Activated T-helper 2 cell treated with anti-CD3 and anti-CD28 coated beads, Interferon-gamma antibody, Interleukin-2, Interleukin-4, amounts not matched to agents 10 μg/mL and 5 μg/mL and 100 μg/mL, durations not matched to agents 14 hours and 24 hours and 36 hours (primary cell): ENCODE results near the gene DYNC1LI1. TPM values are rescaled to one million over a fixed set of nuclear protein-coding genes. Genes with fewer than 3 reads are reported as not detected.

Experiments used
- DNase-seq: peaks from one replicate; pipeline ENCODE4 v3.0.0; 2021; ENCODE audit warnings: low spot score
- H3K27ac Mint-ChIP-seq: one replicate; pipeline ENCODE4 v1.8.0; 2021; ENCODE audit warnings: mixed read lengths
- H3K27me3 Mint-ChIP-seq: one replicate; pipeline ENCODE4 v1.8.0; 2021; ENCODE audit warnings: low read depth, mixed read lengths
- H3K36me3 Mint-ChIP-seq: one replicate; pipeline ENCODE4 v1.8.0; 2021; ENCODE audit warnings: low read depth, mixed read lengths
- H3K4me1 Mint-ChIP-seq: one replicate; pipeline ENCODE4 v1.8.0; 2021; ENCODE audit warnings: low read depth, mixed read lengths
- H3K4me3 Mint-ChIP-seq: one replicate; pipeline ENCODE4 v1.8.0; 2021; ENCODE audit warnings: low read depth, mild to moderate bottlenecking, moderate library complexity, mixed read lengths
- H3K9me3 Mint-ChIP-seq: one replicate; pipeline ENCODE4 v1.8.0; 2021; ENCODE audit warnings: mixed read lengths
- intact Hi-C: fragments of 100-400 bp; cut with micrococcal nuclease; formaldehyde crosslinking; loops from one replicate; pipeline ENCODE4 v1.15.1; 2023
- total RNA-seq: library from RNA; stranded (reverse); gene quantifications from 2 replicates; pipeline ENCODE4 v1.2.3, GENCODE V29; 2022

DYNC1LI1 gene
- 38.2 and 40.6 TPM in 2 replicates for total RNA-seq

GRCh38 chr3:32570421-32571191 lies at the start of gene DYNC1LI1:
DYNC1LI1 (minus strand) TSS chr3:32570858; CDS start chr3:32570770, 88 bp downstream.
- Mint-ChIP-seq H3K4me1 (peaks cover 20% of the 10 kb centered on the region), H3K4me3 (peak within 1 kb of the TSS; percentile 88), H3K36me3 (peaks cover 16% of the 10 kb centered on the region), H3K27ac (peak within 1 kb of the TSS; percentile 91), H3K9me3 (no peaks in the 10 kb centered on the region), H3K27me3 (no peaks in the 10 kb centered on the region)
- intact Hi-C loops = loop anchor here (1.0 to 10.0 kb wide), 4 partner anchors 68 to 874 kb away; partner anchors contain the start of genes CMTM6, CNOT10 and UBP1
- DNase-seq = peak; percentile 90

GRCh38 chr3:32619395-32619794 lies 48.7 kb upstream of the DYNC1LI1 start:
- intact Hi-C loops = no loop called here
- Mint-ChIP-seq H3K36me3 (no peaks in the 10 kb centered on the region), H3K4me3 (no peak overlapping the region), H3K4me1 (no peaks in the 10 kb centered on the region), H3K27me3 (peaks cover 9% of the 10 kb centered on the region), H3K27ac (no peak overlapping the region), H3K9me3 (no peaks in the 10 kb centered on the region)
- no peak for DNase-seq

- Mint-ChIP-seq H3K4me1 (no peaks in the 10 kb centered on the region), H3K36me3 (no peaks in the 10 kb centered on the region), H3K4me3 (no peak overlapping the region), H3K27me3 (peaks cover 10% of the 10 kb centered on the region), H3K9me3 (no peaks in the 10 kb centered on the region), H3K27ac (no peak overlapping the region)
- DNase-seq = no peak
- intact Hi-C loops = no loop called here
Observed at GRCh38 chr3:32616267-32616962, 45.8 kb upstream of the DYNC1LI1 start.

- DNase-seq = no peak
- intact Hi-C loops = no loop called here
- Mint-ChIP-seq H3K27me3 (peaks cover 13% of the 10 kb centered on the region), H3K4me1 (no peaks in the 10 kb centered on the region), H3K36me3 (no peaks in the 10 kb centered on the region), H3K27ac (no peak overlapping the region), H3K9me3 (no peaks in the 10 kb centered on the region), H3K4me3 (no peak overlapping the region)
Observed at GRCh38 chr3:32614956-32615355, 44.3 kb upstream of the DYNC1LI1 start.

GRCh38 chr3:32613183-32613582 lies 42.5 kb upstream of the DYNC1LI1 start:
- Mint-ChIP-seq H3K27ac (no peak overlapping the region), H3K36me3 (no peaks in the 10 kb centered on the region), H3K4me3 (no peak overlapping the region), H3K4me1 (no peaks in the 10 kb centered on the region), H3K9me3 (no peaks in the 10 kb centered on the region), H3K27me3 (peaks cover 9% of the 10 kb centered on the region)
- intact Hi-C loops = no loop called here
- DNase-seq = no peak

GRCh38 chr3:32612547-32612946 lies 41.9 kb upstream of the DYNC1LI1 start:
- H3K9me3 Mint-ChIP-seq = no peaks in the 10 kb centered on the region
- no peak overlapping the region for H3K27ac Mint-ChIP-seq
- no peaks in the 10 kb centered on the region for H3K36me3 Mint-ChIP-seq
- intact Hi-C loops = no loop called here
- H3K4me3 Mint-ChIP-seq = no peak overlapping the region
- DNase-seq = no peak
- H3K27me3 Mint-ChIP-seq = peaks cover 9% of the 10 kb centered on the region
- no peaks in the 10 kb centered on the region for H3K4me1 Mint-ChIP-seq

GRCh38 chr3:32607522-32607921 lies 36.9 kb upstream of the DYNC1LI1 start:
- intact Hi-C loops = no loop called here
- Mint-ChIP-seq H3K9me3 (no peaks in the 10 kb centered on the region), H3K27ac (no peak overlapping the region), H3K36me3 (no peaks in the 10 kb centered on the region), H3K27me3 (peaks cover 11% of the 10 kb centered on the region), H3K4me1 (no peaks in the 10 kb centered on the region), H3K4me3 (no peak overlapping the region)
- no peak for DNase-seq

- DNase-seq = no peak
- H3K27me3 Mint-ChIP-seq = peaks cover 8% of the 10 kb centered on the region
- H3K4me1 Mint-ChIP-seq = no peaks in the 10 kb centered on the region
- intact Hi-C loops = no loop called here
- no peaks in the 10 kb centered on the region for H3K36me3 Mint-ChIP-seq
- H3K4me3 Mint-ChIP-seq = no peak overlapping the region
- H3K27ac Mint-ChIP-seq = no peak overlapping the region
- no peaks in the 10 kb centered on the region for H3K9me3 Mint-ChIP-seq
Observed at GRCh38 chr3:32606960-32607359, 36.3 kb upstream of the DYNC1LI1 start.

GRCh38 chr3:32606277-32606676 lies 35.6 kb upstream of the DYNC1LI1 start:
- H3K36me3 Mint-ChIP-seq = no peaks in the 10 kb centered on the region
- intact Hi-C loops = no loop called here
- DNase-seq = no peak

GRCh38 chr3:32603064-32603463 lies 32.4 kb upstream of the DYNC1LI1 start:
- no peaks in the 10 kb centered on the region for H3K4me1 Mint-ChIP-seq
- no peaks in the 10 kb centered on the region for H3K9me3 Mint-ChIP-seq
- DNase-seq = no peak
- no peak overlapping the region for H3K27ac Mint-ChIP-seq
- intact Hi-C loops = no loop called here
- H3K4me3 Mint-ChIP-seq = no peak overlapping the region
- H3K27me3 Mint-ChIP-seq = peaks cover 11% of the 10 kb centered on the region
- no peaks in the 10 kb centered on the region for H3K36me3 Mint-ChIP-seq

More at GRCh38 chr3:32606277-32606676, 35.6 kb upstream of the DYNC1LI1 start:
- no peaks in the 10 kb centered on the region for H3K9me3 Mint-ChIP-seq
- peaks cover 8% of the 10 kb centered on the region for H3K27me3 Mint-ChIP-seq
- H3K4me1 Mint-ChIP-seq = no peaks in the 10 kb centered on the region
- H3K4me3 Mint-ChIP-seq = no peak overlapping the region
- H3K27ac Mint-ChIP-seq = no peak overlapping the region

- intact Hi-C loops = no loop called here
- Mint-ChIP-seq H3K4me1 (no peaks in the 10 kb centered on the region), H3K27me3 (peaks cover 16% of the 10 kb centered on the region), H3K36me3 (no peaks in the 10 kb centered on the region), H3K9me3 (no peaks in the 10 kb centered on the region), H3K4me3 (no peak overlapping the region), H3K27ac (no peak overlapping the region)
- DNase-seq = no peak
Observed at GRCh38 chr3:32602206-32602605, 31.5 kb upstream of the DYNC1LI1 start.

GRCh38 chr3:32601722-32602121 lies 31.1 kb upstream of the DYNC1LI1 start:
- Mint-ChIP-seq H3K27me3 (peaks cover 16% of the 10 kb centered on the region), H3K4me3 (no peak overlapping the region), H3K4me1 (no peaks in the 10 kb centered on the region), H3K9me3 (no peaks in the 10 kb centered on the region), H3K27ac (no peak overlapping the region), H3K36me3 (no peaks in the 10 kb centered on the region)
- no peak for DNase-seq
- intact Hi-C loops = no loop called here

GRCh38 chr3:32597656-32598055 lies 27.0 kb upstream of the DYNC1LI1 start:
- no peaks in the 10 kb centered on the region for H3K4me1 Mint-ChIP-seq
- DNase-seq = no peak
- no peak overlapping the region for H3K4me3 Mint-ChIP-seq
- H3K36me3 Mint-ChIP-seq = no peaks in the 10 kb centered on the region
- intact Hi-C loops = no loop called here
- H3K9me3 Mint-ChIP-seq = no peaks in the 10 kb centered on the region
- H3K27me3 Mint-ChIP-seq = peaks cover 22% of the 10 kb centered on the region
- no peak overlapping the region for H3K27ac Mint-ChIP-seq
